ENCODE measurements around the gene NINL. TPM values are rescaled to one million over a fixed set of nuclear protein-coding genes. Genes with fewer than 3 reads are reported as not detected.

The NINL gene
- total and polyA plus RNA-seq, 7 donors, result 2.4 to 19.9 (median 9.6) TPM

- Histone ChIP-seq H3K27me3 (no peaks in the 10 kb centered on the region), H3K9me3 (no peaks in the 10 kb centered on the region), H3K4me3 (no peak overlapping the region), H3K27ac (no peak overlapping the region), H3K4me1 (no peaks in the 10 kb centered on the region), H3K36me3 (peaks cover 0 to 20% (median 3%) of the 10 kb centered on the region in 4 donors)
- no peak for TF ChIP-seq POLR2AphosphoS5 (IDR thresholded peaks at IDR 0.05)
- TF ChIP-seq EP300 (IDR thresholded peaks at IDR 0.05), result no peak
- no peak for TF ChIP-seq POLR2A (IDR thresholded peaks at IDR 0.05)
- no peak for TF ChIP-seq CTCF (IDR thresholded peaks at IDR 0.05)
- no peak for DNase-seq
- intact Hi-C loops (cut with DNase I), result no loop called here
- WGBS, 2 donors, result 79 to 85% methylated on average over 2 of the region's 2 CpGs
These were observed 59.5 kb downstream of the NINL start for GRCh38 chr20:25525867-25526266.

GRCh38 chr20:25525295-25525694, 60.0 kb downstream of the NINL start:
- Histone ChIP-seq H3K4me1 (no peaks in the 10 kb centered on the region), H3K36me3 (peaks cover 0 to 20% (median 3%) of the 10 kb centered on the region in 4 donors), H3K4me3 (no peak overlapping the region), H3K9me3 (no peaks in the 10 kb centered on the region), H3K27me3 (no peaks in the 10 kb centered on the region), H3K27ac (no peak overlapping the region)
- TF ChIP-seq CTCF (IDR thresholded peaks at IDR 0.05), result no peak
- TF ChIP-seq POLR2A (IDR thresholded peaks at IDR 0.05), result no peak
- no peak for TF ChIP-seq EP300 (IDR thresholded peaks at IDR 0.05)
- TF ChIP-seq POLR2AphosphoS5 (IDR thresholded peaks at IDR 0.05), result no peak
- intact Hi-C loops (cut with DNase I), result no loop called here
- no peak for DNase-seq
- 91 to 92% methylated on average over 6 of the region's 6 CpGs for WGBS, 2 donors

- no peak for DNase-seq
- Histone ChIP-seq H3K36me3 (peaks cover 0 to 33% (median 7%) of the 10 kb centered on the region in 4 donors), H3K4me1 (no peaks in the 10 kb centered on the region), H3K27ac (no peak overlapping the region), H3K9me3 (no peaks in the 10 kb centered on the region), H3K27me3 (no peaks in the 10 kb centered on the region), H3K4me3 (no peak overlapping the region)
- TF ChIP-seq EP300 (IDR thresholded peaks at IDR 0.05), result no peak
- no peak for TF ChIP-seq POLR2A (IDR thresholded peaks at IDR 0.05)
- TF ChIP-seq CTCF (IDR thresholded peaks at IDR 0.05), result no peak
- TF ChIP-seq POLR2AphosphoS5 (IDR thresholded peaks at IDR 0.05), result no peak
- intact Hi-C loops (cut with DNase I), result no loop called here
- WGBS, 2 donors, result 93 to 96% methylated on average over 2 of the region's 2 CpGs
These were observed 63.9 kb downstream of the NINL start for GRCh38 chr20:25521382-25521781.

- intact Hi-C loops (cut with DNase I), result no loop called here
- peaks cover 0 to 48% (median 15%) of the 10 kb centered on the region in 4 donors for H3K36me3 ChIP-seq
These were observed 68.2 kb downstream of the NINL start for GRCh38 chr20:25517124-25517523.

More at GRCh38 chr20:25517124-25517523, 68.2 kb downstream of the NINL start:
- TF ChIP-seq CTCF (IDR thresholded peaks at IDR 0.05) (no peak), POLR2A (IDR thresholded peaks at IDR 0.05) (no peak), EP300 (IDR thresholded peaks at IDR 0.05) (no peak), POLR2AphosphoS5 (IDR thresholded peaks at IDR 0.05) (no peak)
- Histone ChIP-seq H3K4me1 (no peaks in the 10 kb centered on the region), H3K9me3 (peaks cover 0 to 19% (median 6%) of the 10 kb centered on the region in 4 donors), H3K27ac (no peak overlapping the region), H3K27me3 (no peaks in the 10 kb centered on the region), H3K4me3 (no peak overlapping the region)
- DNase-seq, result no peak
- WGBS, 2 donors, result 89 to 93% methylated on average over 3 of the region's 3 CpGs
